GM21717 (cell line): Measurements from ENCODE around the gene MTUS2.
"Not testable (repeated sequence)": the region's sequence is repeated elsewhere in the genome, so short reads cannot be mapped to it uniquely, and the experiment has no call there.

ENCODE experiments used
- ATAC-seq: cut with Tn5 transposase; IDR thresholded peaks from one replicate; pipeline ENCODE4 v1.9.1; 2021; ENCODE audit warnings: mild to moderate bottlenecking, moderate library complexity; ENCODE audit not compliant: unreplicated experiment

Gene MTUS2

DNA sequence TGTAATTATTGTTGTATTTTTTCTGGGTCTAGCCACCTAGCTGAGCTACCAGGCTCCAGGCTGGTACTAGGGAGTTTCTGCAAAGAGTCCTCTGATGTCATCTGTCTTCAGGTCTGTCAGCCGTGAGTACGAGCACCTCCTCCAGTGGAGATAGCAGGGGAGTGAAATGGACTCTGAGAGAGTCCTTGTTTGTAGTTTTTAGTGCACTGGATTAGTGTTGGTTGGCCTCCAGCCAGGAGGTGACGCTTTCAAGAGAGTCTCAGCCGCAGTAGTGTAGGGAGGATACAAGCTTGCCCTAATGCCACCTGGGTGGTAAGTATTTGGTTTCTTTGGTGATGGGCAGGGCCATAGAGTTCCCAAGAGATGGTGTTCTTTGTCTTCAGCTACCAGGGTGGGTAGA, 390.5 kb downstream of the MTUS2 start:
- no peak for ATAC-seq

DNA sequence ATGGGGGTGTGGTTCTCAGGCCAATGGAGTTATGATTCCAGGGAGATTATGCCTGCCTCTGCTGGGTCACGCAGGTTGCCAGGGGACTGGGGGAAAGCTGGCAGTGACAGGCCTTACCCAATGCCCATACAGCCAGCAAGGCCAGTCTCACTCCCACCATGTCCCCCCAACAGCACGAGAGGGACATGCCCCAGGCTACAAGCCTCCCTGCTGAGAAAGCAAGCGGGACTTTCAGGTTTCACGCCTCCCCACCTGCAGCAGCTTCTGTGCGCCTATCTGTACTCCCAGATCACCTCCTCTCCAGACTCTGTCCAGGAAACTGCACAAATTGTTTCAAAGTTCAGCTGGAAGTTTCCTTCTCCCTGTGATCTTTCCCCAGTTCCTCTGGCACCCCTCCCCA, 391.0 kb downstream of the MTUS2 start:
- ATAC-seq = not testable (repeated sequence)

DNA sequence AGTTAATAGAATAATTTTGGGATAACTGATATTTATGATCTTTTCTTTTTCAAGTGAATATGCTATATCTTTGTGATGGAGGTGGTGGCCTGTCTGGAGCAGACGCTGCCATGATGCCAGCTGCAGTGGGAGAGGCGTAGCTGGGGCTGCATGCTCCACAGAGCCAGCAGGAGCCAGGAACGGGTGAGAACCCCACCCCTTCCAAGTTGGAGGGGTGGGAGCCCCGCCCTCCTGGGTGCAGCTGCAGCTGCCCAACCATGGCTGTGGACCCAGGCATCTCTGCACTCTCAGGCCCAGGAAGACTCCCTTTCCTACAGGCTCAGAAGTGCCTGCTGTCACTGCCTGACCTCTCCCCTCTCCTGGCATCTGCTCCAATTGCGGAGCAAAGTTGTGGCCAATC, 402.3 kb downstream of the MTUS2 start:
- ATAC-seq = no peak

- no peak for ATAC-seq
Observed at GRCh38 chr13:29224206-29224605, 404.1 kb downstream of the MTUS2 start.

DNA sequence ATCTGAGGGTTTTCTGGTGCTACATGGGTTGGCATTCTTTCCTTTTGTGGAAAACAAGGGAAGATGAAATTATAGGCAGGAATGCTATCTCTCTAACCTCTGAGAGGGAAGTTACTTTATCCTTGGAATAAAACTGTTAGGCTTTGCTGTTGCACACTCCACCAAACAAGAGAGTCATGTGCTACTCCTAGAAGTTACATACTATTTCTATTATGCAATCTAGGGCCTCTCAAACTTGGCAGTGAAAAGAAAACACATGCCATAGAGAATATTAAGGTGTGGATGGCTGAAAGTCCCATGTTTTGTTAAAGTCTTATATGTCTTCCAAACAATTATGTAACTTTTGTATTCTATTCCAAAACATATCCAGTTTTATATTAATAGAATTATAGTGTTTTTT, 407.4 kb downstream of the MTUS2 start:
- ATAC-seq = no peak

DNA sequence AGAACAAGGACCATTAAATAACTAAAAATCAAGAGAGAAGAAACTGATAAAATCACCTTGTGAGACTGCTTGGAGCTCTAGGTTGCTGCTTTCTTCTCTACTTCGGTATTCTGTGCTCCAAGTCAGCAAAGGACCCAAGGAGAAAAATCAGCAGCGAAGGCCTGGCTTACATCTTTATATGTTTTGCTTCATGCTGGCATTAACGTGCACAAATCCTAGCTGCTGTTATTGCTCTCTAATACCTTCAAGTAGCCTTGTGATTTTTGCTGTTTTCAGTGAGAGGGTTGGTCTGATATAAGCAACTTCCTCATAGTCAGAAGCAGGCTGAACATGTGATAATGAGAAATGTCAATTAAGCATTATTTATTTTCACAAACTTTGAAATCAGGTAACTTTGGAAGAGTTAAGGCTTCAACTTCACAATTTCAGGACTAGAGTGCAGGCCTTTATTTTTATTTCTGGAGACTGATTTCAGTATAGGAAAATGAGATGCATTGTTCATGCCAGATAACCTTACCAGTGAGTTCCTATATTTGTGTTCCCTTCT, 410.2 kb downstream of the MTUS2 start:
- ATAC-seq = no peak

DNA sequence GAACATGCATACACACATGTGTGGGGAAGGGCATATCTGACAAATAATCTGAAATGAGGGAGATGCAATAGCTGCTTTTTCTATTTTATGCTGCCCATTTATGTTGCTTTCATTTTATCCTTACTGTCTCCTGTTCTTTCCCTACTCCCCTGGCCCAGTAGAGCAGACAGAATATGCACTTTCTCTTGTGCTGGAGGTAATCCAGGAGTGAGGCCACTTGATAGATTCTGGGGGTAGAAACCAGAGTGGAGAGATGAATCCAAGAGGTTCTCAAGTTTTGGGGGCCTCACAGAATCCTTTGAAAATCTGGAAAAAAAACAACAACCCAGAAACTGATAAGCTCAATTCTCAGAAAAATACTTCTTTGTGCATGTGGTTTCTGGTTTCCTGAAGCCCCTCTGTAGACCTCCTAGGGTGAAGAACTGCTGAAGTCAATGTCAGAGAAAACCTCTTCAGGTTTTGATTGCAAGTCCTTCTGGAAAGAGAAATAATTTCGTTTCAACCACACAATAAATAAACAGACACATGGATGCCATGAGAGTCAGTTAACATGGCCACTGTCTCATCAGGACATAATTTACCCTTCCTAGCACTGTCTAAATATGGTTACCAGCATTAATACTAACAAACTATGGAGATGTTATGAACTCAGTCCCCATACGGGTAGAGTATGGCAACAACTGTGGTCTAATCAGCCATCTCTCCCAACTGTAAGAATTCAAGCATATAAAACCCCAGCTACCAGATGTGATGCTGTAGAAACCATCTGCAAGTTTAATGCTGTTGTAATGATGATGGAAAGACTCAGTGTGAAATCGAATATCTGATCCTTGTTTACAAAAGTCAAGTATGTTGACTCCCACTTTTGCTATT, 419.8 kb downstream of the MTUS2 start:
- ATAC-seq = no peak

- ATAC-seq = no peak
Observed at GRCh38 chr13:29254626-29255370, 434.7 kb downstream of the MTUS2 start.

- ATAC-seq = no peak
Observed at GRCh38 chr13:29255567-29255966, 435.4 kb downstream of the MTUS2 start.

DNA sequence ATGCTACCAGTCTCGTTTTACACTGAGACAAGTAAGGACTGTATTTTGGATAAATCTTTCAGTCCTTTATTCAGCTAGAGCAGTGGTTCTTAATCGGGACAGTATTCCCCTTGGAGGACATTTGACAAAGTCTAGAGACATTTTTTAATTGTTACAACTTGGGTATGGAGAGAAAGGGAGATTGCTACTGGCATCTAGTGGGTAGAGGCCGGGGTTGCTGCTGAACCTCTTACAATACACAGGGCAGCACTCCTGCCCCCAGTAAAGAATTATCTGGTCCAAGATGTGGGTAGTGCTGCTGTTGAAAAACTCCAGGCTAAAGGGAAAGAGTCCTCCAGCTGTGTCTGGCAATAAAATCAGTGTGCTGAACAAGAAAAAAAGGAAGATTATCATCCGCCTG, 440.5 kb downstream of the MTUS2 start:
- ATAC-seq = no peak

DNA sequence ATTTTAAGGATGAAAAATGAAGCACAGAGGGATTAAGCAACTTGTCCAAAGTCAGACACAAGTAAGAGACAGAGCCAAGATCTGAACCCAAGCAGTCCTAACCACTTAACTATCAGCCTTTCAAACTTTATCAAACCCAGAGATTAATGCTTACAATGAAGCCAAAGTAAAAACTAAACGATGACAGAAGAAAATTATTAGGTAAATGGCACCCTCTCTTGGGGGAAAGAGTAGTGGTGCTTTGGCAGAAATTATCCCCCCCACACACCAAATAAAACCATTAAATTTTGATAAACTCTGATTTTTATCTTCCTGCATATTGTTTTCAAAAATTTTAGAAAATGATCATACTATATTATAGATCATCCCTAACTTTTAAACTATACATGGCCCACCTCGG, 446.1 kb downstream of the MTUS2 start:
- ATAC-seq = no peak

GRCh38 chr13:29266756-29267733, 446.9 kb downstream of the MTUS2 start:
- no peak for ATAC-seq

DNA sequence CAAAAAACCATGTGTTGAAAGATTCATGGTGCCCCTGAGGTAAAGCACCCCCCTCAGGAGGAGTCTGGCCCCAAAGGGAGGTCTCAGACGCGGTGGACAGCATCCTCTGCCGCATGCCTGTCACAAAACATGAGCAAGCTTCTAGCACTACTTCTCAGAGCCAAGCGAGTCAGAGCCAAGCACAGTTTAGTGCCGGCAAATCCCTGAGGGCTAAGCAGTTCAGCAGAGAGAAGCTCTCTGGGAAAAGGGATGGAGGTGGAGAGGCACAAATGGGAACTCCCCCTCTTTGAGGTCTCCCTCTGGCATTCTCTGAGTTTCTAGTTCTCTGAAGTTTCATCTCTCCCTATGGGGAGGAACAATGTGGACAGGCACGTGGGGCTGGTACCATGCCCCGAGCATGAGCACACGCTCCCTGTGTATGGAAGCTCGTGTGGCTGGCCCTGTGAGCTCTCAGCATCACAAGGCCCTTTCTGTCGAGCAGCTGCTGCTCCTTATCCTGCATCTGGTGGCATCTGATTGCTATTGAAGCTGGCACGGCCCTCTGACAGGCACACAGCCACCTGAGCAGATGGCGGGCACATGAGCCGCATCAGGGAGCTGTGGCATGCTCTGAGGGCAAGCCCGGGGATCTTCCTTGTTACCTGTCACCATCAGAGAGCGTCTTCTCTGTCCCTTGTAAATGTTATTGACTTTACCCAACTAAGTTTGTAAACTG, 450.3 kb downstream of the MTUS2 start:
- no peak for ATAC-seq

GRCh38 chr13:29271606-29272005, 451.5 kb downstream of the MTUS2 start:
- no peak for ATAC-seq

- ATAC-seq = no peak
Observed at GRCh38 chr13:29279356-29280254, 459.5 kb downstream of the MTUS2 start.

DNA sequence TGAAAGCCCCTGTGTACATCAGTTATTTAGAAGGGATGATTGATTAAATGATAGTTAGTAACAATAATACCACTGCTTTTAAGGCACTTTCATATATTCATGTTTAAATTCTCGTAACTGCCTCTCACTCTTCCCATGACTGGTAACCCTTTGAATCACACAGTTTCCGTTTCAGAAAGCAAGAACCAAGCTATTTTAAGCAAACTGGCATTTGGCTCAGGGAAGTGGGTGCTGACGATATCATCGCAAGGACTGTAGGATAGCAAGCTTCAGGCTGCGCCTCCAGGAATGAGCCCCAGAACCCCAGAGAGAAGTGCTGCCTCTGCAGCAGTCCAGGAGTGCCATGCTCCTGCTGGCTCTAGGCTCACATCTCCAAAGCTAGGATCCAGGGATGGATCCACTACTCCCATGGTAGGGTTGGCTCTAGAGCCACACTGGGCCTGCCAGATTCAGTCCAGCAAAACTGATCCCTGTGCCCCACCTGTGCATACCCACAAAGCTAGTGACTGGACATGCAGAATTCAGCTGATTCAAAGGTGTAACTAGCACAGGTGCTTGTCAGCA, 461.9 kb downstream of the MTUS2 start:
- no peak for ATAC-seq

GRCh38 chr13:29284726-29285125, 464.6 kb downstream of the MTUS2 start:
- no peak for ATAC-seq

DNA sequence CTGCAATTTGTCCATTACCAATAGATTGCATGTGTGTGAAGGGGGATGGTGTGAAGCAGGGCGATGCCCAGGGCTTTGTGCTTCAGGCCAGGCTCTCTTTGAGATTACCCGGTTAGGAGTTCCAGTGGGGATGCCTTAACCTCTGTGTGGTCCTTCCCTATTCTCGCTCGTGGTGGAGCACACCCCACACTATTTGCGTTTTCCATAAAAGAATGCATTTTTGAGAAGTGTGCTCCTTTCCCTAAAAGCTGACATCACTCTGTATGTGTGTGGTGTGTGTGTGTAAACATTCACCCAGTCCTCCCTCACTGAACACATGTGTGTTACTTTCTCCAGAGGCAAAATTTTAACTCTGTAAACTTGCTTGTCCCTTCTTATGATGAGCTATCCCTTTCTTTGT, 467.1 kb downstream of the MTUS2 start:
- no peak for ATAC-seq

GRCh38 chr13:29292045-29292444, 471.9 kb downstream of the MTUS2 start:
- no peak for ATAC-seq
